Measurements from ENCODE around the gene EXOC7.

EXOC7 gene

GRCh38 chr17:76034428-76035350 is 68.9 kb downstream of the EXOC7 start:
- 82% methylated on average over 12 of the region's 13 CpGs for WGBS

GRCh38 chr17:76033139-76033538 is 70.4 kb downstream of the EXOC7 start:
- no peak for DNase-seq
- H2AFZ ChIP-seq (ENCODE audit: low read depth, low read length), result no peak overlapping the region
- H3K14ac ChIP-seq (ENCODE audit: low read length in 2 of 2), result no peak overlapping the region
- H3K18ac ChIP-seq (ENCODE audit: low read depth in 1 of 2, low read length in 2 of 2), result no peak overlapping the region
- H4K91ac ChIP-seq (ENCODE audit: low read length), result no peak overlapping the region
- no peaks in the 10 kb centered on the region for H3K9me3 ChIP-seq (ENCODE audit: control insufficient read depth, low read length)
- peaks cover 2 to 5% of the 10 kb centered on the region in 2 experiments for H3K36me3 ChIP-seq (ENCODE audit: control insufficient read depth in 1 of 2, insufficient read depth in 2 of 2, low read depth in 1 of 2, low read length in 2 of 2)
- H2BK120ac ChIP-seq (ENCODE audit: low read depth, low read length), result no peak overlapping the region
- peaks cover 22% of the 10 kb centered on the region for H3K4me1 ChIP-seq (ENCODE audit: control insufficient read depth, insufficient read depth, low read depth, low read length)
- no peak overlapping the region for H2BK15ac ChIP-seq (ENCODE audit: low read depth, poor library complexity, severe bottlenecking)
- WGBS, result 97% methylated on average over 6 of the region's 6 CpGs
- no peak overlapping the region for H3K9ac ChIP-seq (ENCODE audit: low read length)
- H3K4me3 ChIP-seq (ENCODE audit: insufficient read depth in 1 of 2, low read depth in 1 of 2, low read length in 2 of 2), result no peak overlapping the region
- H2BK12ac ChIP-seq (ENCODE audit: low read length in 2 of 2), result no peak overlapping the region
- H3K4ac ChIP-seq (ENCODE audit: low read depth in 1 of 2, low read length in 2 of 2), result no peak overlapping the region
- H4K8ac ChIP-seq (ENCODE audit: low read length), result no peak overlapping the region
- no peaks in the 10 kb centered on the region for H3K27me3 ChIP-seq (ENCODE audit: control insufficient read depth in 1 of 2, insufficient read depth in 1 of 2, low read length in 2 of 2)
- H3K27ac ChIP-seq (ENCODE audit: low read length, poor library complexity, severe bottlenecking), result no peak overlapping the region
- H3K79me1 ChIP-seq (replicated peaks; ENCODE audit: low read length, poor library complexity, severe bottlenecking), result no peaks in the 10 kb centered on the region
- H2BK5ac ChIP-seq (ENCODE audit: low read depth, low read length, poor library complexity, severe bottlenecking), result no peak overlapping the region
- H3K23ac ChIP-seq (ENCODE audit: low read length in 2 of 2), result no peak overlapping the region
- H2AK5ac ChIP-seq (ENCODE audit: low read length, severe bottlenecking), result no peak overlapping the region
- no peak overlapping the region for H3K4me2 ChIP-seq (ENCODE audit: low read length, poor library complexity, severe bottlenecking)

More at GRCh38 chr17:76034428-76035350, 68.9 kb downstream of the EXOC7 start:
- no peak overlapping the region for H2BK5ac ChIP-seq (ENCODE audit: low read depth, low read length, poor library complexity, severe bottlenecking)
- DNase-seq, result no peak
- H2BK12ac ChIP-seq (ENCODE audit: low read length in 2 of 2), result no peak overlapping the region
- H2AFZ ChIP-seq (ENCODE audit: low read depth, low read length), result no peak overlapping the region
- H4K91ac ChIP-seq (ENCODE audit: low read length), result peak overlapping the region; percentile 61
- H3K23ac ChIP-seq (ENCODE audit: low read length in 2 of 2), result no peak overlapping the region
- no peak overlapping the region for H3K27ac ChIP-seq (ENCODE audit: low read length, poor library complexity, severe bottlenecking)
- no peaks in the 10 kb centered on the region for H3K27me3 ChIP-seq (ENCODE audit: control insufficient read depth in 1 of 2, insufficient read depth in 1 of 2, low read length in 2 of 2)
- H2BK120ac ChIP-seq (ENCODE audit: low read depth, low read length), result no peak overlapping the region
- H2AK5ac ChIP-seq (ENCODE audit: low read length, severe bottlenecking), result peak overlapping the region; percentile 12
- H3K4me2 ChIP-seq (ENCODE audit: low read length, poor library complexity, severe bottlenecking), result no peak overlapping the region
- H3K36me3 ChIP-seq (ENCODE audit: control insufficient read depth in 1 of 2, insufficient read depth in 2 of 2, low read depth in 1 of 2, low read length in 2 of 2), result peaks cover 13 to 18% of the 10 kb centered on the region in 2 experiments
- no peak overlapping the region for H2BK15ac ChIP-seq (ENCODE audit: low read depth, poor library complexity, severe bottlenecking)
- no peak overlapping the region for H4K8ac ChIP-seq (ENCODE audit: low read length)
- no peaks in the 10 kb centered on the region for H3K79me1 ChIP-seq (replicated peaks; ENCODE audit: low read length, poor library complexity, severe bottlenecking)
- no peaks in the 10 kb centered on the region for H3K9me3 ChIP-seq (ENCODE audit: control insufficient read depth, low read length)
- H3K4me3 ChIP-seq (ENCODE audit: insufficient read depth in 1 of 2, low read depth in 1 of 2, low read length in 2 of 2), result no peak overlapping the region
- H3K4ac ChIP-seq (ENCODE audit: low read depth in 1 of 2, low read length in 2 of 2), result no peak overlapping the region
- no peak overlapping the region for H3K18ac ChIP-seq (ENCODE audit: low read depth in 1 of 2, low read length in 2 of 2)
- H3K4me1 ChIP-seq (ENCODE audit: control insufficient read depth, insufficient read depth, low read depth, low read length), result peaks cover 14% of the 10 kb centered on the region
- H3K9ac ChIP-seq (ENCODE audit: low read length), result no peak overlapping the region
- no peak overlapping the region for H3K14ac ChIP-seq (ENCODE audit: low read length in 2 of 2)

GRCh38 chr17:76032780-76033108 is 70.8 kb downstream of the EXOC7 start:
- H2BK15ac ChIP-seq (ENCODE audit: low read depth, poor library complexity, severe bottlenecking), result no peak overlapping the region
- 96% methylated on average over 4 of the region's 5 CpGs for WGBS
- H3K36me3 ChIP-seq (ENCODE audit: control insufficient read depth in 1 of 2, insufficient read depth in 2 of 2, low read depth in 1 of 2, low read length in 2 of 2), result peaks cover 0 to 5% of the 10 kb centered on the region in 2 experiments
- H3K9ac ChIP-seq (ENCODE audit: low read length), result no peak overlapping the region
- no peak overlapping the region for H3K4me3 ChIP-seq (ENCODE audit: insufficient read depth in 1 of 2, low read depth in 1 of 2, low read length in 2 of 2)
- H3K4me2 ChIP-seq (ENCODE audit: low read length, poor library complexity, severe bottlenecking), result no peak overlapping the region
- no peak overlapping the region for H3K14ac ChIP-seq (ENCODE audit: low read length in 2 of 2)
- no peaks in the 10 kb centered on the region for H3K27me3 ChIP-seq (ENCODE audit: control insufficient read depth in 1 of 2, insufficient read depth in 1 of 2, low read length in 2 of 2)
- H4K91ac ChIP-seq (ENCODE audit: low read length), result no peak overlapping the region
- no peaks in the 10 kb centered on the region for H3K79me1 ChIP-seq (replicated peaks; ENCODE audit: low read length, poor library complexity, severe bottlenecking)
- no peaks in the 10 kb centered on the region for H3K9me3 ChIP-seq (ENCODE audit: control insufficient read depth, low read length)
- no peak overlapping the region for H2BK5ac ChIP-seq (ENCODE audit: low read depth, low read length, poor library complexity, severe bottlenecking)
- no peak overlapping the region for H2AFZ ChIP-seq (ENCODE audit: low read depth, low read length)
- H3K23ac ChIP-seq (ENCODE audit: low read length in 2 of 2), result no peak overlapping the region
- no peak overlapping the region for H3K18ac ChIP-seq (ENCODE audit: low read depth in 1 of 2, low read length in 2 of 2)
- no peak overlapping the region for H3K27ac ChIP-seq (ENCODE audit: low read length, poor library complexity, severe bottlenecking)
- H3K4me1 ChIP-seq (ENCODE audit: control insufficient read depth, insufficient read depth, low read depth, low read length), result peaks cover 22% of the 10 kb centered on the region
- H2BK120ac ChIP-seq (ENCODE audit: low read depth, low read length), result no peak overlapping the region
- no peak overlapping the region for H4K8ac ChIP-seq (ENCODE audit: low read length)
- H3K4ac ChIP-seq (ENCODE audit: low read depth in 1 of 2, low read length in 2 of 2), result no peak overlapping the region
- H2AK5ac ChIP-seq (ENCODE audit: low read length, severe bottlenecking), result peak overlapping the region; percentile 30
- no peak overlapping the region for H2BK12ac ChIP-seq (ENCODE audit: low read length in 2 of 2)
- DNase-seq, result no peak

- 92% methylated on average over 17 of the region's 20 CpGs for WGBS
- Histone ChIP-seq H3K36me3 (ENCODE audit: control insufficient read depth in 1 of 2, insufficient read depth in 2 of 2, low read depth in 1 of 2, low read length in 2 of 2) (peaks cover 0 to 5% of the 10 kb centered on the region in 2 experiments), H2AK5ac (ENCODE audit: low read length, severe bottlenecking) (no peak overlapping the region), H3K9me3 (ENCODE audit: control insufficient read depth, low read length) (no peaks in the 10 kb centered on the region), H3K4ac (ENCODE audit: low read depth in 1 of 2, low read length in 2 of 2) (no peak overlapping the region), H3K14ac (ENCODE audit: low read length in 2 of 2) (no peak overlapping the region), H3K27ac (ENCODE audit: low read length, poor library complexity, severe bottlenecking) (no peak overlapping the region), H2BK120ac (ENCODE audit: low read depth, low read length) (no peak overlapping the region), H2BK15ac (ENCODE audit: low read depth, poor library complexity, severe bottlenecking) (no peak overlapping the region), H2BK5ac (ENCODE audit: low read depth, low read length, poor library complexity, severe bottlenecking) (no peak overlapping the region), H4K91ac (ENCODE audit: low read length) (no peak overlapping the region), H3K4me2 (ENCODE audit: low read length, poor library complexity, severe bottlenecking) (no peak overlapping the region), H2BK12ac (ENCODE audit: low read length in 2 of 2) (no peak overlapping the region), H3K23ac (ENCODE audit: low read length in 2 of 2) (no peak overlapping the region), H3K4me3 (ENCODE audit: insufficient read depth in 1 of 2, low read depth in 1 of 2, low read length in 2 of 2) (no peak overlapping the region), H3K79me1 (replicated peaks; ENCODE audit: low read length, poor library complexity, severe bottlenecking) (no peaks in the 10 kb centered on the region), H3K4me1 (ENCODE audit: control insufficient read depth, insufficient read depth, low read depth, low read length) (peaks cover 25% of the 10 kb centered on the region), H3K27me3 (ENCODE audit: control insufficient read depth in 1 of 2, insufficient read depth in 1 of 2, low read length in 2 of 2) (no peaks in the 10 kb centered on the region), H2AFZ (ENCODE audit: low read depth, low read length) (no peak overlapping the region), H4K8ac (ENCODE audit: low read length) (no peak overlapping the region), H3K18ac (ENCODE audit: low read depth in 1 of 2, low read length in 2 of 2) (no peak overlapping the region), H3K9ac (ENCODE audit: low read length) (no peak overlapping the region)
- no peak for DNase-seq
Observed at GRCh38 chr17:76032073-76032779, 71.4 kb downstream of the EXOC7 start.

Data from mesenchymal stem cell (in vitro differentiated cells and primary cell).